Heart left ventricle (tissue), 16 donors: ENCODE data around the gene C1QTNF1. TPM values are rescaled to one million over a fixed set of nuclear protein-coding genes. Genes with fewer than 3 reads are reported as not detected.

ENCODE experiments used
- ATAC-seq, 4 donors: fragments of 200-7000 bp; cut with Tn5 transposase; one replicate each; pipeline ENCODE4 v1.9.1; 2020 to 2022; ENCODE audit warnings: moderate library complexity in 4 of 4, mild to moderate bottlenecking in 3 of 4, moderate number of reproducible peaks in 1 of 4
- DNase-seq, 5 donors: peaks; one replicate each; pipeline ENCODE4 v3.0.0-alpha.2; 2020
- H3K27ac ChIP-seq, 12 donors: fragments of 200-600 bp; sonication (generic) in 4 of 12; one replicate each; pipeline versions ENCODE4 v1.5.0 to v1.8.0; 2016 to 2022; ENCODE audit warnings: mild to moderate bottlenecking in 2 of 12
- H3K27me3 ChIP-seq, 9 donors: fragments of 200-600 bp; sonication (generic) in 2 of 9; one replicate each; pipeline versions ENCODE4 v1.5.1 to v1.8.0; 2016 to 2022; ENCODE audit warnings: mild to moderate bottlenecking in 3 of 9
- H3K36me3 ChIP-seq, 9 donors: fragments of 200-600 bp; sonication (generic) in 2 of 9; one replicate each; pipeline versions ENCODE4 v1.5.0 to v1.8.0; 2018 to 2022; ENCODE audit warnings: mild to moderate bottlenecking in 2 of 9
- H3K4me1 ChIP-seq, 12 donors: fragments of 200-600 bp; sonication (generic) in 4 of 12; one replicate each; pipeline versions ENCODE4 v1.5.0 to v1.8.0; 2016 to 2022; ENCODE audit warnings: mild to moderate bottlenecking in 3 of 12
- H3K4me3 ChIP-seq, 12 donors: fragments of 200-600 bp; sonication (generic) in 4 of 12; one replicate each; pipeline versions ENCODE4 v1.5.0 to v1.8.0; 2017 to 2022; ENCODE audit warnings: mild to moderate bottlenecking in 9 of 12, moderate library complexity in 4 of 12
- H3K9me3 ChIP-seq, 12 donors: fragments of 200-600 bp; sonication (generic) in 4 of 12; one replicate each; pipeline versions ENCODE4 v1.5.0 to v1.8.0; 2016 to 2022; ENCODE audit warnings: mild to moderate bottlenecking in 1 of 12
- CTCF ChIP-seq, 12 donors: fragments of 200-600 bp; sonication (generic) in 4 of 12; IDR thresholded peaks; one replicate each; pipeline versions ENCODE4 v1.5.0 to v1.8.0; 2018 to 2022; ENCODE audit warnings: antibody characterized with exemption in 12 of 12, mild to moderate bottlenecking in 5 of 12
- POLR2A ChIP-seq, 2 donors: fragments of 450-650 bp; IDR thresholded peaks; one replicate each; pipeline ENCODE4 v1.6.1; 2017; ENCODE audit warnings: antibody characterized with exemption in 2 of 2, mild to moderate bottlenecking in 2 of 2, moderate library complexity in 2 of 2
- WGBS, 4 donors: extraction: QIAGEN DNeasy Blood & Tissue Kit in 2 of 4; methylation state at CpG; one replicate each; pipeline versions ENCODE4 v1.1.5 to v1.1.7; 2013 to 2018; 5-methylcytosine and 5-hydroxymethylcytosine counted together
- intact Hi-C, 10 donors: fragments of 100-400 bp; cut with DNase I; formaldehyde crosslinking; loops; one replicate each; pipeline versions ENCODE4 v1.11.1 to v1.14.2; 2022
- polyA plus RNA-seq, 2 donors: library from polyadenylated mRNA; stranded (reverse); fragments of 200-250 nt; gene quantifications; one replicate each; pipeline ENCODE4 v1.2.3, GENCODE V29; 2013
- total RNA-seq, 9 donors: library from RNA; depleted of rRNA in 2 of 9; stranded (reverse); fragments of >200 nt in 2 of 9; fragmentation: NEBNext Ultra II Directional in 3 of 9; extraction: Animal tissue kit (Norgen Biotek cat#: 25700) in 3 of 9; gene quantifications; one replicate each; pipeline versions ENCODE4 v1.1.0 to v1.2.4, GENCODE V29; 2016 to 2023
- donor health status: ischemic (EF 13 %, LVEDD 7.1; RV severe dilation, severe dysfunction).
- donor health status: healthy with polysubstance abuse.
- donor health status: DM: no; HTN: yes; CAD: no.
- donor health status: DM: no; HTN: no; CAD: no.
- donor health status: ischemic (EF 25% LVEDD 6.9; RV normal size, moderate dysfunction).
- donor health status: ischemic (EF 25% LVEDD 5.7; RV mildly dilated, moderate dysfunction).
- donor health status: healthy.
- donor health status: DM: yes; HTN: yes; CAD: no.
- donor health status: ischemic (EF 35%, LVEDD 5.7; RV mildly dilated, moderate dysfunction).
- donor health status: nonischemic (EF 11% LVEDD 7.7; RV severe dilation, severe dysfunction).
- donor health status: DM: yes; HTN: yes; CAD: no.
- donor health status: PGD.
- donor health status: ischemic (EF 29% LVEDD 5.4; RV normal size, mild dysfunction).
- donor health status: nonischemic (EF 23%, LVEDD 6.1; RV moderate dilation, normal function).

C1QTNF1 gene
- total and polyA plus RNA-seq, 11 donors, result 37.0 to 406 (median 85.5) TPM

DNA sequence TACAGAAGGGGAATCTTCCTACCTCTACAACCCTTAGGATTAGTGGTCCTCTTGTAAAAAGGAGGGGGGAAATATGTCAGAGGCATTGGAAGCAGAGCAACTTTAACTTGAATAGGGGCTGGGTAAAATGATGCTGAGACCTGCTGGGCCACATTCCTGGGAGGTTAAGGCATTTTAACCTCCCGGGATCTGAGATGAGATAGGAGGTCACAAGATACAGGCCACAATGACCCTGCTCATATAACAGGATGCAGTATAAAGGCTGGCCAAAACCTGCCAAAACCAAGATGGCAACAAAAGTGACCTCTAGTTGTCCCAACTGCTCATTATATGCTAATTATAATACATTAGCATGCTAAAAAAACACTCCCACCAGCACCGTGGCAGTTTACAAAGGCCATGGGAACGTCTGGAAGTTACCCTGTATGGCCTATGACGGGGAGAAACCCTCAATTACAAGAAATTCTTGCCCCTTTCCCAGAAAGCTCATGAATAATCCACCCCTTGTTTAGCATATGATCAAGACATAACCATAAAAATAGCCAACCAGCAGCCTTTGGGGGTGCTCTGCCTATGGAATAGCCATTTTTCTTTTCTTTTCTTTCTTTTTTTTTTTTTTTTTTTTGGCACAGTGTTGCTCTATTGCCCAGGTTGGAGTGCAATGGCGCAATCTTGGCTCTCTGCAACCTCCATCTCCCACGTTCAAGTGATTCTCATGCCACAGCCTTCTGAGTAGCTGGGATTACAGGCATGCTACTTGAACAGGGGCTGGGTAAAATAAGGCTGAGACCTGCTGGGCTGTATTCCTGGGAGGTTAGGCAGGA is 6.2 kb upstream of the C1QTNF1 start:
- no peaks in the 10 kb centered on the region for H3K36me3 ChIP-seq
- no peak overlapping the region for H3K4me3 ChIP-seq
- intact Hi-C loops, result loop anchor here in 8 of 10 donors (2.0 to 10.0 kb wide), 7 partner anchors 25 to 377 kb away; no protein-coding TSS in a partner anchor
- H3K27me3 ChIP-seq, result peaks cover 0 to 12% (median 0%) of the 10 kb centered on the region in 9 donors
- no peaks in the 10 kb centered on the region for H3K9me3 ChIP-seq
- no peak for ATAC-seq
- 70 to 76% (median 73%) methylated on average over 6 of the region's 6 CpGs for WGBS, 4 donors
- TF ChIP-seq CTCF (IDR thresholded peaks at IDR 0.05) (no peak), POLR2A (IDR thresholded peaks at IDR 0.05) (no peak)
- no peak for DNase-seq
- peaks cover 0 to 33% (median 30%) of the 10 kb centered on the region in 12 donors for H3K4me1 ChIP-seq
- no peak overlapping the region for H3K27ac ChIP-seq

DNA sequence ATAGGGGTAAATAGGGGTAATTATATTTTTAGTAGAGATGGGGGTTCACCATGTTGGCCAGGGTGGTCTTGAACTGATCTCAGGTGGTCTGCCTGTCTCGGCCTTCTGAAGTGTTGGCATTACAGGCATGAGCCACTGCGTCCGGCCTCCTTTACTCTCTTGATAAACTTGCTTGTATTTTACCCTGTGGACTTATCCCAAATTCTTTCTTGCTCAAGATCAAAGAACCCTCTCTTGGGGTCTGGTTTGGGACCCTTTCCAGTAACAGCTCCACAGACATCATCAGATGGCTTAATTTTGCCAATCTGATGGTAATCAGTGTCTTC is 5.6 kb upstream of the C1QTNF1 start:
- Histone ChIP-seq H3K27me3 (peaks cover 0 to 14% (median 0%) of the 10 kb centered on the region in 9 donors), H3K4me1 (peaks cover 0 to 39% (median 35%) of the 10 kb centered on the region in 12 donors), H3K36me3 (no peaks in the 10 kb centered on the region), H3K9me3 (no peaks in the 10 kb centered on the region), H3K4me3 (no peak overlapping the region), H3K27ac (no peak overlapping the region)
- no peak for ATAC-seq
- intact Hi-C loops, result loop anchor here in 8 of 10 donors (2.0 to 10.0 kb wide), 7 partner anchors 24 to 376 kb away; no protein-coding TSS in a partner anchor
- no peak for DNase-seq
- TF ChIP-seq CTCF (IDR thresholded peaks at IDR 0.05), result no peak
- no peak for TF ChIP-seq POLR2A (IDR thresholded peaks at IDR 0.05)
- 86 to 100% (median 94%) methylated on average over 3 of the region's 3 CpGs for WGBS, 4 donors

GRCh38 chr17:79019261-79019631 is 4.7 kb upstream of the C1QTNF1 start:
- DNase-seq, result no peak
- peak overlapping the region in 1 of 12 donors; percentile 91 for H3K27ac ChIP-seq
- TF ChIP-seq CTCF (IDR thresholded peaks at IDR 0.05), result no peak
- TF ChIP-seq POLR2A (IDR thresholded peaks at IDR 0.05), result no peak
- no peak for ATAC-seq
- no peak overlapping the region for H3K4me3 ChIP-seq
- H3K4me1 ChIP-seq, result peaks cover 0 to 47% (median 42%) of the 10 kb centered on the region in 12 donors
- 78 to 94% (median 81%) methylated on average over 2 of the region's 2 CpGs for WGBS, 4 donors
- H3K36me3 ChIP-seq, result no peaks in the 10 kb centered on the region
- peaks cover 0 to 21% (median 0%) of the 10 kb centered on the region in 9 donors for H3K27me3 ChIP-seq
- H3K9me3 ChIP-seq, result no peaks in the 10 kb centered on the region
- intact Hi-C loops, result loop anchor here (1.0 to 10.0 kb wide), 8 partner anchors 23 to 376 kb away; no protein-coding TSS in a partner anchor
